A673 (cell line): ENCODE data around the gene DNAJB6. TPM values are rescaled to one million over a fixed set of nuclear protein-coding genes. Genes with fewer than 3 reads are reported as not detected.

Source experiments
- BruUV-seq: library from RNA; stranded (reverse); fragments of 400-500 nt; replicated peaks from 2 replicates; lab custom pipeline; 2021; lab: Mats Ljungman, UMichigan
- CTCF ChIA-PET: fragments of 300-600 bp; sonication (Branson Sonifier 250); formaldehyde crosslinking; loops from one replicate; lab custom pipeline; 2022; ENCODE audit warnings: antibody characterized with exemption; lab: Charles Lee
- POLR2A ChIA-PET: fragments of 300-600 bp; sonication (Branson Sonifier 250); formaldehyde crosslinking; loops from one replicate; lab custom pipeline; 2022; ENCODE audit warnings: antibody characterized with exemption; ENCODE audit not compliant: low non-redundant PET; lab: Charles Lee
- DNase-seq: peaks from one replicate; pipeline ENCODE4 v3.0.0-alpha.2; 2015; ENCODE audit warnings: low spot score
- H3K27ac ChIP-seq: fragments of 200-600 bp; sonication (generic); 2 replicates; pipeline ENCODE4 v1.5.1; 2016; ENCODE audit warnings: mixed run types, low read depth, mild to moderate bottlenecking, mixed read lengths, antibody characterized with exemption, low read length; ENCODE audit not compliant: poor library complexity, severe bottlenecking
- H3K27me3 ChIP-seq: fragments of 200-600 bp; sonication (generic); replicated peaks from 2 replicates; pipeline ENCODE4 v1.6.1; 2017; ENCODE audit warnings: mixed run types, low read depth, mild to moderate bottlenecking, mixed read lengths, antibody characterized with exemption, low read length; ENCODE audit not compliant: insufficient read depth, poor library complexity
- H3K36me3 ChIP-seq: fragments of 200-600 bp; sonication (generic); 2 replicates; pipeline ENCODE4 v1.6.1; 2016; ENCODE audit warnings: mixed run types, mild to moderate bottlenecking, mixed read lengths, antibody characterized with exemption, low read length; ENCODE audit not compliant: insufficient read depth, poor library complexity, severe bottlenecking
- H3K4me1 ChIP-seq: fragments of 200-600 bp; sonication (generic); 2 replicates; pipeline ENCODE4 v1.6.1; 2017; ENCODE audit warnings: mixed run types, mild to moderate bottlenecking, mixed read lengths, antibody characterized with exemption, low read length; ENCODE audit not compliant: insufficient read depth, poor library complexity, severe bottlenecking
- H3K4me3 ChIP-seq: fragments of 200-600 bp; sonication (generic); 2 replicates; pipeline ENCODE4 v1.5.1; 2016; ENCODE audit warnings: low read depth, mixed run types, mild to moderate bottlenecking, mixed read lengths, low read length; ENCODE audit not compliant: poor library complexity, severe bottlenecking
- H3K9me3 ChIP-seq: fragments of 200-600 bp; sonication (generic); 2 replicates; pipeline ENCODE4 v1.6.1; 2016; ENCODE audit warnings: mixed run types, low read depth, mild to moderate bottlenecking, mixed read lengths, antibody characterized with exemption, low read length; ENCODE audit not compliant: poor library complexity, severe bottlenecking
- EZH2 ChIP-seq: fragments of 200-600 bp; sonication (generic); IDR thresholded peaks from 2 replicates; pipeline ENCODE4 v1.6.1; 2017; ENCODE audit warnings: borderline replicate concordance, low read depth, mild to moderate bottlenecking, mixed read lengths, antibody characterized with exemption, low read length; ENCODE audit not compliant: poor library complexity, severe bottlenecking
- intact Hi-C: fragments of 100-400 bp; cut with micrococcal nuclease; formaldehyde crosslinking; loops from one replicate; pipeline ENCODE4 v1.10.0; 2022; ENCODE audit not compliant: unreplicated experiment
- total RNA-seq: library from RNA; stranded (reverse); gene quantifications from 2 replicates; pipeline ENCODE4 v1.2.3, GENCODE V29; 2021
- TF ChIP-seq, protein P1 (sequence below): fragments of 300-800, 200-600 bp; sonication (generic); conservative IDR thresholded peaks from 2 replicates; pipeline ENCODE4 v1.5.1; 2017; ENCODE audit warnings: low read depth, mild to moderate bottlenecking, antibody characterized with exemption, low read length, moderate library complexity, mixed read lengths

DNAJB6 gene
- total RNA-seq, 1 experiment from 2014 or later: 146 TPM

DNA sequence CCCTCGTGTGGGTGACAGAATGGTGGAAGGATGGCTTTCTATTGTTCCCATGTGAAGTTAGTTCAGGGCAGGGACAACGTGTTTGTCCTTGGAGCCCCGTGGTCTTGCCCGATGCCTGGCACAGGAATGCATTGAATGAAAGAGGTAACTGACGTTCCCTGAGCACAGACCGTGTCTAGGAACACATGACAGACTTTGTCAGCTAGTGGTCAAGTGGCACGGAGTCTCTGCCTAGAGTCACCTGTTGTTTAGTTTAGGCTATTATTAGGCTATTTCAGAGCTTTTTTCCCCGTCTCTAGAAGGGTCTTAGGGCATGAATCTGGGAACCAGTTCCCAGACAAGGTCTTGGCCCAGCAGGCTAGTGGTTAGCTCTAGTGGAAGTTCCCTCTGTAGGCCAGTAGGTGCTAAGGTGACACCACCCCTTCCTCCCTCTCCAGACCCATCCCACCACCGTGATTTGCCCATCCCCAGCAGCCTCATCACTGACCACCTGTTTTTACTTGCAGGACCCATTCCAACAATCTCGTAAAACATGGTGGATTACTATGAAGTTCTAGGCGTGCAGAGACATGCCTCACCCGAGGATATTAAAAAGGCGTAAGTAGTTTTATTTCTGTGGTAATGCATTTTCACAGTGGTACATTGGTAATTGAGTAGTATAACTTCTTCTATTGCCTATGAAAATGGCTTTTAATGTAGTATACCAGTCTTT lies 21.4 kb downstream of the DNAJB6 start:
- intact Hi-C loops: no loop called here
- Histone ChIP-seq H3K27me3 (no peaks in the 10 kb centered on the region), H3K36me3 (peaks cover 36% of the 10 kb centered on the region), H3K4me3 (no peak overlapping the region), H3K27ac (peak overlapping the region; percentile 76), H3K9me3 (no peaks in the 10 kb centered on the region), H3K4me1 (peaks cover 37% of the 10 kb centered on the region)
- no TSS peak for BruUV-seq
- DNase-seq: no peak
- ChIA-PET POLR2A (no interaction called here), CTCF (interaction anchor here (1.0 kb wide), 1 partner anchor 35 kb away, joined by 3 read pairs; no protein-coding TSS in a partner anchor)
- TF ChIP-seq, protein P1, sequence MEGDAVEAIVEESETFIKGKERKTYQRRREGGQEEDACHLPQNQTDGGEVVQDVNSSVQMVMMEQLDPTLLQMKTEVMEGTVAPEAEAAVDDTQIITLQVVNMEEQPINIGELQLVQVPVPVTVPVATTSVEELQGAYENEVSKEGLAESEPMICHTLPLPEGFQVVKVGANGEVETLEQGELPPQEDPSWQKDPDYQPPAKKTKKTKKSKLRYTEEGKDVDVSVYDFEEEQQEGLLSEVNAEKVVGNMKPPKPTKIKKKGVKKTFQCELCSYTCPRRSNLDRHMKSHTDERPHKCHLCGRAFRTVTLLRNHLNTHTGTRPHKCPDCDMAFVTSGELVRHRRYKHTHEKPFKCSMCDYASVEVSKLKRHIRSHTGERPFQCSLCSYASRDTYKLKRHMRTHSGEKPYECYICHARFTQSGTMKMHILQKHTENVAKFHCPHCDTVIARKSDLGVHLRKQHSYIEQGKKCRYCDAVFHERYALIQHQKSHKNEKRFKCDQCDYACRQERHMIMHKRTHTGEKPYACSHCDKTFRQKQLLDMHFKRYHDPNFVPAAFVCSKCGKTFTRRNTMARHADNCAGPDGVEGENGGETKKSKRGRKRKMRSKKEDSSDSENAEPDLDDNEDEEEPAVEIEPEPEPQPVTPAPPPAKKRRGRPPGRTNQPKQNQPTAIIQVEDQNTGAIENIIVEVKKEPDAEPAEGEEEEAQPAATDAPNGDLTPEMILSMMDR: no peak
- no peak for TF ChIP-seq EZH2

DNA sequence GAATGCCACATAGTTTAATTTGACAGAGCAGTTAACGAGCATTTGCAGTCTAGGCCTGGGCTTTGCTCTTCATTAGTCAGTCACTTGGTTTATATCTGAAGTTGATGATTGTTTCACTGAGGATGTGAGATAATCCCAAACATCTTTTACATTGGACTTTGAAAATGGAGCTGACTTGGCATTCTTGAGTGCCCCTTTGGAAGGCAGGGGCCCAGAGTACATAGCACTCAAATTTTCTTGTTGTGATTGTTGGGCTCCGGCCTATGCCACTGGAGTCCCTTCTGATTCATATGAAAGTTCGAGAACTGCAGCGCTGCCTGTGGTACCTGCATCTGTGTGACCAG lies 21.9 kb downstream of the DNAJB6 start:
- peak overlapping the region; percentile 76 for H3K27ac ChIP-seq
- ChIA-PET POLR2A (no interaction called here), CTCF (interaction anchor here (1.0 kb wide), 1 partner anchor 36 kb away, joined by 3 read pairs; no protein-coding TSS in a partner anchor)
- H3K27me3 ChIP-seq: no peaks in the 10 kb centered on the region
- peaks cover 41% of the 10 kb centered on the region for H3K36me3 ChIP-seq
- H3K4me3 ChIP-seq: no peak overlapping the region
- no peaks in the 10 kb centered on the region for H3K9me3 ChIP-seq
- DNase-seq: peak; percentile 36
- intact Hi-C loops: no loop called here
- BruUV-seq: TSS peak; percentile 20
- peaks cover 37% of the 10 kb centered on the region for H3K4me1 ChIP-seq
- TF ChIP-seq, protein P1: no peak
- TF ChIP-seq EZH2: no peak

DNA sequence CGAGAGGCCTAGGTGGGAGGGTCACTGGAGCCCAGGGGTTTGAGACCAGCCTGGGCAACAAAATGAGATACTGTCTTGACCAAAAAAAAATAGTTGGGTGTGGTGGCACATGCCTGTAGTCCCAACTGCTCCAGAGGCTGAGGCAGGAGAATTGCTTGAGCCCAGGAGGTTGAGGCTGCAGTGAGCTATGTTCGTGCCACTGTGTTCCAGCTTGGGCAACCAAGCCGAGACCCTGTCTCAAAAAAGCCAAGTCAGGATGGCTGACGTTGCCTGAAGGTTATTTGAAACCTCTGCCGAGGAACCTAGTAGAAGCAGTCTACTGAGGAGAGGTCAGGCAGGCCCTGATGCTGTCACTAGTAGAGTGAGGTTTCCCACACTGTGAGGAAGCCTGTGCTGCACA lies 22.8 kb downstream of the DNAJB6 start:
- Histone ChIP-seq H3K27me3 (no peaks in the 10 kb centered on the region), H3K4me1 (peaks cover 35% of the 10 kb centered on the region), H3K9me3 (no peaks in the 10 kb centered on the region), H3K36me3 (peaks cover 50% of the 10 kb centered on the region), H3K27ac (peak overlapping the region; percentile 76), H3K4me3 (no peak overlapping the region)
- no peak for DNase-seq
- intact Hi-C loops: no loop called here
- POLR2A ChIA-PET: no interaction called here
- CTCF ChIA-PET: no interaction called here
- TF ChIP-seq, protein P1: no peak
- TF ChIP-seq EZH2: no peak
- no TSS peak for BruUV-seq
